GM12891 (cell line): Measurements from ENCODE around the gene AFAP1.
"Not testable (repeated sequence)": the region's sequence is repeated elsewhere in the genome, so short reads cannot be mapped to it uniquely, and the experiment has no call there.

Experiments
- POLR2A ChIP-seq: IDR thresholded peaks from 2 replicates; pipeline ENCODE4 v1.6.1; 2011; ENCODE audit warnings: low read depth, low read length, control low read depth
- POLR2AphosphoS5 ChIP-seq: IDR thresholded peaks from 2 replicates; pipeline ENCODE4 v1.6.1; 2011; ENCODE audit warnings: low read depth, low read length, control low read depth
- TAF1 ChIP-seq: IDR thresholded peaks from 2 replicates; pipeline ENCODE4 v1.6.1; 2011; ENCODE audit warnings: low read depth, low read length, control low read depth

- TF ChIP-seq TAF1, POLR2A, POLR2AphosphoS5: not testable (repeated sequence)
Observed at GRCh38 chr4:7918187-7918586, 21.5 kb downstream of the AFAP1 start.
